Esophagus muscularis mucosa (tissue), 4 donors: ENCODE results near the gene AKR1C4.

Source experiments
- CTCF ChIP-seq, 3 experiments: fragments of 200-600 bp in 2 of 3; fragments of 450-650 bp in 1 of 3; sonication (generic) in 2 of 3; IDR thresholded peaks; one replicate each; pipeline ENCODE4 v1.5.1; 2017 to 2019; ENCODE audit warnings: antibody characterized with exemption in 3 of 3, mild to moderate bottlenecking in 2 of 3, moderate library complexity in 1 of 3
- EP300 ChIP-seq: sonication (generic); formaldehyde crosslinking; IDR thresholded peaks from one replicate; pipeline ENCODE4 v1.6.1; 2017; ENCODE audit warnings: antibody characterized with exemption
- POLR2A ChIP-seq: fragments of 450-650 bp; IDR thresholded peaks from one replicate; pipeline ENCODE4 v1.6.1; 2017; ENCODE audit warnings: antibody characterized with exemption, moderate library complexity, mild to moderate bottlenecking, low read depth
- POLR2AphosphoS5 ChIP-seq, 2 donors: sonication (generic); formaldehyde crosslinking; IDR thresholded peaks; one replicate each; pipeline ENCODE4 v1.6.1; 2017; ENCODE audit warnings: antibody characterized with exemption in 2 of 2

- no peak for TF ChIP-seq POLR2A
- no peak for TF ChIP-seq CTCF (IDR thresholded peaks at IDR 0.05)
- TF ChIP-seq EP300, result no peak
- TF ChIP-seq POLR2AphosphoS5 (IDR thresholded peaks at IDR 0.05), result no peak
Measured at GRCh38 chr10:5196702-5197113, at the start of gene AKR1C4.
